NCI-H2227 treated with DMSO at 0.1 percent for 48 hours (cell line): Measurements from ENCODE around the gene ADAT3.

Source experiments
- DNase-seq: peaks from one replicate; lab custom pipeline; 2025; lab: John Stamatoyannopoulos, UW

Gene ADAT3

DNA sequence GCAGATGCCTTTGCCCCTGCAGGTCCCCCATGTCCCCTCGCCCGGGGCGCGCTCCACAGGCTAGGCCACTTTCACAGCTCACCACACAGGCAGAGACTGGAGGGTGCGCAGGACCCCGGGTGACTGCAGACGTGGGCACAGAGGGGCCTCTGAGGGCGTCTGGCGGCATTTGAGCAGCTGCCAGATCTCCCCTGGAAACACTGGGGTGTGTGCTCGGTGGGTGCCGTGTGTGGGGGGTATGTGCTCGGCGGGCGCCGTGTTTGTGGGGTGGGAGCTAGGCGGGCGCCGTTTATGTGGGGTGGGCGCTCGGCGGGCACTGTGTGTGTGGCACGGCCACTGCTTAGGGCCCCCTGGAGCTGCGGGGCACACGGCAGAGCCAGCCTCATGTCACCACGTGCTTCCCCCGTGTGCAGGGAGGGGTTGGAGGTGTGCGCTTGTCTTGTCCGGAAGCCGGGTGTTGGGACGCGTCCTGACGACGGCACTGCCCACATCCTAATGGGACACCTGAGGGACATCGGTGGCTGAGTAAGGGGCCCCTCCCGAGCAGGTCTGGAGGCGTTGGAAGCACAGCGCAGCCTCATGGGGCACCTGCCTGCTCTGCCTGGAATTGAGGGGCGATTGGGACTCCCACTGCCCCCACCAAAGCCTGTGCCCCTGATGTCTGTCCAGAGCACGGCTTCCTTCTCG is 52.5 kb downstream of the ADAT3 start:
- no peak for DNase-seq

DNA sequence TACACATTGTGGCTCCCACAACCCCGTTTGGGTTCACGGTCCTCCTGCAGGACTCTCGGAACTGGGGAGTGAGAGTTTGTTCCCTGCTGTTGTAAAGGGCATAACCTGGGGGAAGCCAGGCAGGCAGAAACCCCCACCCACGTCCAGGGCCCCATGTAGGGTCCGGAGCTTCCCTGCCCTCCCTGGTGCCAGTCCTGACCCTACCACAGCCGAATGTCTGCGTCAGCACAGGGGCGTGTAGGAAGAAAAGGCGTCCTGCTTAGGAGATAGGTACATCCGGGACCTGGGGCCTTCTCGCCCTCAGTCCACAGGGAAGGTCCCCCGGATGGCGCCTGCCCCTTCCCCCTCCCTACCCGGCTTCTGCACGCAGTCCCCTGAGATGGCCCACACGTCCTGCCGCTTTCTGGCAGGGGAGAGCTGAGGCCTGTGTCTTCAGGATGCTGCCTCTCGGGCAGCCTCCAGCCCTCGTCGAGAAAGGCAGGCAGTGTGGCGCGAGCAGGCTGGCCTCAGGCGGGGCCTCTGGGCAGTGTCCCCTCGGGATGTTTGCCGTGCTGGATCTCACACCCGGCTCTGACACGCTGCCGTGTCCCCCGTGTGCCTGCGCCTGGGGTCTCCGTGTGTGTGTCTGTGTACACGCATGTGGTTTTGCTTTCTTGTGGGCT is 54.9 kb downstream of the ADAT3 start:
- DNase-seq, result no peak

DNA sequence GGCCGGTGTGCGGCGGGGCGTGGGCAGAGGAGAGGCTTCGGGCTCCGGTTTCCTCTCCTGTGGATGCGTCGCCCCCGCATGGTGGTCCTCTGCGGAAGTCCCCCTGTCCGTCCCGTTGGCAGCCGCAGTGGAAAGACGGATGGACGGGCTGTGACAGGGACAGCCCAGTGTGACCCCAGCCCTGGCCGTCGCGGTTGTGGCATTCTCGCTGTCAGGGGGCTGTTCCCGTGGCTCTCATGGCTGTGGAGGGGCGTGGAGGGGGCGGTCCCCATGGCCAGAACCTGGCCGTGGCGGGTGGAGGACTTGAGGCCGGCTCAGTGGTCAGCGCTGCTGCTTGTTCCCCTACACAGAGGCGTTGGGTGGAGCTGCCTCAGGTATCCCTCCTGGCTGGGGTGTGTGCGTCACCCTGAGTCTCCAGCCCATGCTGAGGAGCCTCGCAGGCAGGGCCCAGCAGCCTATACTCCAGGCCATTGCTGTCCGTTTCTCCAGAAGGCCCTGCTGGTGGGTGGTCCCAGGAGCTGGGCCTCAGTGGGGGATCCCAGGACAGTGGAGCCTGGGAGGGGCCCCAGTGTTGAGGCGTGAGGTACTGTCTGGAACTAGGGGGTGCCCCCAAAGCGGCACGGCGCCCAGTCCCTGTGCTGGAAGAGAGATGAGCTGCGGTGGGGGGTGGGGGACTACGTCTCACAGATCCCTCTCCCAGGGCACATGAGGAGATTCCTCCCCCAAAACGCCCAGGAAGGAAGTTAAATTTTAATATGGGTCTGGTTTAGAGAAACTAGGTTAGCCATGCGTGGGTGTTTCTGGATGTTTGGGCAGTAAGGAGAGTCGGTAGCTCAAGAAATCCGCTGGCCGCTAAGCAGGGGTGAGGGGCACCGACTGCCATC is 56.0 kb downstream of the ADAT3 start:
- no peak for DNase-seq

DNA sequence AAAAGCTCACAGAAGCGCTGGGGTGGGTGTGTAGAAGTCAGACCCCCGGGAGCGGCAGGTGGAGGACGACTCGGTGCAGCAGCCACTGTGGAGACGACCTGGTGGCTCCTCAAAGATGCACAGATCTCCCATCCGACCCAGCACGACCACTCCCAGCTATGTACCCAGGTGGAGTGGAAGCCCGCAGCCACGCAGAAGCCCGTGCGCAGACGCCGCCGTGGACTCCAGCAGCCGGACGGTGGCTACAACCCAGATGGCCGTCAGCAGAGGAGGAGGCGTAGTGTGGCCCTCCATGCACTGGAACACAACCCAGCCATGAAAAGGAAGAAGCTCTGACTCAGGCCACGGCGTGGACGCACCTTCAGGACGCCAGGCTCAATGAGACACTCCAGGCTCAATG is 57.5 kb downstream of the ADAT3 start:
- no peak for DNase-seq
